HG03378 (cell line): ENCODE data around the gene SCN4A.

Source experiments
- ATAC-seq: cut with Tn5 transposase; IDR thresholded peaks from one replicate; pipeline ENCODE4 v1.9.1; 2021; ENCODE audit warnings: mild to moderate bottlenecking, moderate library complexity; ENCODE audit not compliant: unreplicated experiment

SCN4A gene

DNA sequence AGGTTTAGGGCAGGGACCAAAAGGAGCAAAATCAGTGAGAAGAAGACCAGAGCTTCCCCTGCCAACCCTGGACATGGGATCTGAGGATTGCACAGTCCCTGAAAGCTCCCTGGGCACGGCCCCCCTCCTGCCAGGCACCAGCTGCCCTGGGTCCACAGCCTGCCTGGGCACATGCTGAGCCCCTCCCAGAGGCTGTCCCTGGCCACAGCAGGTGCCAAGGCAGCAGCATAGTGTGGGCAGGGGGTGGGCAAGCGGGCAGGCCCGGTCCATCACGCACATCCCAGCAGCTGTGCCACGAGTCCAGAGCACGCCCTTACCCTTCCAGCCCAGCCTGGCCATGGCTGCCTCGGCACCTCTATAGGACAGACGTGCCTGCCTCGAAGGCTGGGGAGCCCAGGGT lies 12.7 kb downstream of the SCN4A start:
- ATAC-seq = no peak

- no peak for ATAC-seq
These were observed 16.3 kb downstream of the SCN4A start for GRCh38 chr17:63956296-63956920.

- no peak for ATAC-seq
These were observed 16.9 kb downstream of the SCN4A start for GRCh38 chr17:63955791-63956190.

DNA sequence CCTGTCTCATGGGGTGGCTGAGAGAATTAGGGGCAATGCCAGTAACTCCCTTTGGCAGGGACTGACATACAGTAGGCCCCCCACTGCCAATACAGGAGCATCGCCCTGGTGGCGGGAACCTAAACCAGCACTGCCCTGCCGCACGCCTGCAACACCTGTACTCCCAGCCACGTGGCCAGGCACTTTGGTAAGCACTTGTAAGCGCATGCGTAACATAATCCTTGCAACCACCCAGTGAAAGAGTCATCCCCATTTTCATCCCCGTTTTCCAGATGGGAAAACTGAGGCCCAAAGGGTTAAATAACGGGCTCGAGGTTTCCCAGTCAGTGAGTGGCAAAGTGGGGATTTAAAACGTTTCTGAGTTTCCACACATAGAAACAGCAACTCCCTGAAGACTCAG lies 17.5 kb downstream of the SCN4A start:
- ATAC-seq = no peak

DNA sequence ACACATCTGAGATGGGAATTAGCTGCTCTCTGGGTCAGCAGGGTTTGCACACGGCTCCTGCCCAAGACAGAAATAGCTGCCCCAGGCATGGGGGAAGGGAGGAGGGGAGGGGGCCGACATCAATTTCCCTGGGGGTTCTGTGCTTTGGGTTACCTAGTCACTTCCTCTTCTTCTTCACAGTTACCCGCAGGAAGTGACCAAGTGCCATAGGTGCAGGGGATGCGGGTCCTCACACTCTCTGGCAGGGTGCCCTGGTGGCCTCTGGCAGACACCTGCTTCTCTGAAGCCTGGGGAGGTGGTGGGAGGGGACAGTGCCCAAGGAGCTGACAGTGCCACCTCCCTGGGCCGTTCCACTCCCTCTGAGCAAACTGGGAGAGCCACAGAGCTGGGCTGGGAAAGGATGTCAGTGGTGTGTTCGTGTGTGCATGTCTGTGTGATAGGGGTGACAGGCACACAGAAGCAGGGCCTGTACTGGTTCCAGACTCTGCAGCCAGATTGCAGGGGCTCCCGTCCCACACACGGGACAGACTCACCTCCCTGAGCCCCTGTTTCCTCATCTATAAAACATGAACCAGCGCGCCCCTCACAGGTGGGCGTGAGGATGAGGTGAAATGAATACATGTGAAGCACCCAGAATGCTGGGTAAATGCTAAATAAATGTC lies 18.2 kb downstream of the SCN4A start:
- ATAC-seq = no peak

DNA sequence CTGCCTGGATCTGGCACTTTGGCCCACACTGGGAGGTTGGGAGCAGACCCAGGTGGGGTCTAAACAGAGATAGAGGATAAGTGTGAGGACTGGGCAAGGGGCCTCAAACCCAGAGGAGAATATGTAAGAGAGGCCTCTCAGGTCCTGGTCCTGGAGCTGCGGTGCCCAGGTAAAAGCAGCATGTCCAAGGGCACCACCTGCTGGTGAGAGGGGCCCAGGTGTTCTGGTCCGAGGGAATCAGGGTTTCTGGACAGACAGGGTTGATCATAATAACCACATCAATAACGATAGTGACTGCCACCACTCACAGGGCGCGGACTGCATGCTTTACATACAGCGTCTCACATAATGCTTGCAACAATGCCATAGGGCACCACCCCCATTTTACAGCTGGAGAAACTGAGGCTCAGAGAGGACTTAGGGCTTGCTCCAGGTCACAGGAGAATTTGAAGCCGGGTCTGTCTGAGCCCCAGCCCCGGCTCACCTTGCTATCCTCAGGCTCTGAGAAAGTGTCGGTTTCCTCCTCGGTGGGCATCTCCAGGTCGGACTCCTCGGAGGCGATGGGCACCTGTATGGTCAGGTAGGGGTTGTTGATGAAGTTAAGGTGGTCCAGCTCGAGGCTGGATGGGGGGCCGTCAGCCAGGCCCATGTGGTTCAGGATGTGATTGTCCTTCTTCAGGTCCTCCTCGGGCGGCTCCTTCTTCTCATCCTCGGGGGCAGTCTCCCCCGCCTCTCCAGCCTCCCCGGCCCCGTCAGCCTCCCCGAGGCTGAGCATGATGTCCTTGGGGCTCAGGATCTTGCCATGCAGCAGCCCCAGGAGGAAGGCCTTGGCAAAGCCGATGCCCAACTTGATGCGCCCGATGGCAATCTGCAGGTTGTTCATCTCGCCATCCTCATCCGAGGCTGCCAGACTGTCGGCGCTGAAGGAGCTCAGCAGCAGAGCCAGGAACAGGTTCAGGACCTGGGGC lies 21.5 kb downstream of the SCN4A start:
- ATAC-seq = no peak

DNA sequence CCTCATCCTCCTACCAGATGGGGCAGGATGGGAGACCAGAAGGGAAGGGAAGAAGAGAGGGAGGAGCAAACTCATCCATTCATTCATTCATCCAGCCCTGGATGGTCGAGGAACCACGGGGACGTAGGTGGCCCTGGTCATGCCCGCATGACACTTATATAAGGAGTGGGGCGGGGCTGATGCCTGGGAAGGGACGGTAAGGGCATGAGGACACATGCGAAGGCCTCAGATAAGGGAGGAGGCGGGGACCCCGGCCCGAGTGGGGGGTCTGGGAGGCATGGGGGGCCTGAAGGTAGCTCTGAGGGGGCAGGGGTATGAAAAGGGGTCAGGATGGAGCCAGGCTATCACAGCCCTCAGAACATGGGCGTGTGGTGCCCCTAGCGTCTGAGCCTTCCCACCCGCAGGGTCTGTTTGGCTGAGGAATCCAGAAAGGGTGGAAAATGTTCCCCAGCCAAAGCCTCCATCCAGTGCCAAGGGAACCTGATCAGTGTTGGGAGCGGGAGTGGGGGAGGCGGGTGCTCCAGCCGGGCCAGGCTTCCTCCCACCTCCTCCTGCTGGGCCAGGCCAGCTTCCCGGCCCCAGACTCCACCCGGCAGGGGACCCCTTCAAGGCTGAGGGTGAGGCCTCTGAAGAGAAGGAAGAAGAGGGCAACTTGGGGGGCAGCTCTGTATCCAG lies 23.0 kb downstream of the SCN4A start:
- ATAC-seq = no peak

DNA sequence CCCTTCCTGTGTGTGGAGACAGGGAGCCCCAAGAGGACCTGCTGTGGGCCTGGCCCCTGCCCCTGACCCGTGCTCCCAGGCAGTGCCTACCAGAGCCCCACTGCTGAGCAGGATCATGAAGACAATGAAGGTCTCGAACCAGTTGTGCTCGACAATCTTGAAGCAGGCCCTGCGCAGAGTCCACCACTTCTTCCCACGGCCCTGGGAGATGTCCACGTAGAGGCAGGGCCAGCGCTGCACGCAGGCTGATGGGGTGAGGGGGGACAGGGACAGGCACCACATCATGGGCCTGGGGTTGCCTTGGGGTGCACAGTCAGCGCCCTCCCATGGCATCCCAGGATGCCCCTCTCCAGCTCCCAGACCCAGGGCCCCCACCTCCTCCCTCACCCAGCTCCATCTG lies 24.2 kb downstream of the SCN4A start:
- no peak for ATAC-seq

DNA sequence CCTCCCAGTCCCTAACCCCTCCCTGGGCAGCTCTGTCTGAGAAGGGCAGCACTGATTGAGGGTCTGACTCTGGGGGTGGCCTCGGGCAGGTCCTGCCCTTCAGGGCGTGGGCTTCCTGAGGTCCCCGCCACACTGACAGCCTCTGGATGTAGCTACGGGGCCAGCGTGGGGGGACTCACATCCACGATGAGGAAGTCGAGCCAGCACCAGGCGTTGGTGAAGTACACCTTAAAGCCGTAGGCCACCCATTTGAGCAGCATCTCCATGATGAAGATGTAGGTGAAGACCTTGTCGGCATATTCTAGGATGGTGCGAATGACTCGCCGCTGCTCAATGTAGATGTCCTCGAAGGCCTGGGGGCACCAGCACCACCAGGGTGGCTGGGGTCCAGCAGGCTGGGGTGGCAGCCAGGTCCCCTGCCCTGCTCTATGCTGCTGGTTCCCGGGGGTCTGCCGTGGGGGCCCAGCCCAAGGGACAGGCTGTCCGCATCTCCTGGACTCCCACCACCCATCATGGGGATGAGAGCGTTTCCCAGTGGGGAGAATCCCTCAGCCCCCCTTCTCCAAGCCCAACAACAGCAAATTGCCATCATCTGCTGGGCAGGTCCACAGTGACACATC lies 24.9 kb downstream of the SCN4A start:
- ATAC-seq = no peak

- peak; percentile 47 for ATAC-seq
These were observed 26.0 kb downstream of the SCN4A start for GRCh38 chr17:63946440-63947363.

DNA sequence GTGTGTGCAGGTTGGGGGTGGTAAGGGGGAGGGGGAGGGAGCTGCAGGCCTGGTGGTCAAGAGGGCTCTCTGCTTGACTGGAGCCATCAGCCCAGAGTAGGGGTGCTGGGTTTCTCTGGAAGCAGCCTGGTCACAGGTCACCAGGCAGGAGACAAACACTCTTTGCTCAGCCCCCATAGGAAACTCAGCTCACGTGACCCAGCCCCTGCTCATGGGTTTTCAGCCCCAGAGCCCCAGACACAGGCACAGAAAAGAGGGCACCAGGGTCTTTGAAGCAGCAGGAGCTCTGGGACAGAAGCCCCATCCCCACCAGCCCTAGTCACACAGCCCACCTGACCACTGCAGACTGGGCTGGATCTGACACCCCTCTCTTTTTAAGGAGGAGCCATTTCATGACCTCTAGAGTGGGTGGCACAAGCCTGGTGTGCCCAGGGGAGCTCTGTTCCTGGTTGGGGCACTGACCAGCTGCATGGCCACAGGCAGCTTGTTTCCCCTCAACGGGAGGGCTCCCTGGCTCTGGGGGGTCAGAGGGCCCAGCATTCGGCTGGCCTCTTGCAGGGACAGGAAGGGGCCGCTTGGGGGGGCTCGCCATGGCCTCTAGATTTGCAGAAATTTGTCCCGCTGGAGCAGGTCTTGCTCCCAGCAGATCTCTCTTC lies 26.8 kb downstream of the SCN4A start:
- no peak for ATAC-seq

- ATAC-seq = no peak
These were observed 27.8 kb downstream of the SCN4A start for GRCh38 chr17:63944736-63945499.

- ATAC-seq = no peak
These were observed 29.0 kb downstream of the SCN4A start for GRCh38 chr17:63943745-63944144.

DNA sequence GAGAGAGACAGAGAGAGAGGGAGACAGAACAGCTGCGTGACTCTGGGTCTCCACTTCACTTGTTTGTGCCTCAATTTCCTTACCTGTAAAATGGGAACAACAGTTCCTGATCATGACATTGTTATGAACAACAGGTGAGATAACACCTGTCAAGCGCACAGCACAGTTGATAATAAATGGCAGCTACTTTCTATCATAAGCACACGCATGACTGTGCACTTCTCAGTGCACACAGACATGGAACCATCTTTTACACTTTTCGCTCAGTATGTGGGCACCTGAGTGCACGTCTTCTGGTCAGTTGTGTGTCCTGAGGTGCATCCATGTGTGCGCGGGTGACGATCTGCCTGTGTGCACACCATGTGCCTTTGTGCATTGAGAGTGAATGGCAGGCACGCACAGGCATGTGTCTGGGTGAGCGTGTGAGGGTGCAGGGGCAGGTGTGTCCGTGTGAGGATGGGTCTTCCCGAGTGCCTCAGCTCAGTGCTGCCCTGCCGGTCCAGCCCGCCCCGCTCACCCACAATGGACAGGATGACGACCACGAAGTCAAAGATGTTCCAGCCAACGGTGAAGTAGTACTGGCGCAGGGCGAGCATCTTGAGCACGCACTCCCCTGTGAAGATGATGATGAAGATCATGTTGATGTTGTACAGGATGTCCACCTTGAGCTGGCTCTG lies 30.3 kb downstream of the SCN4A start:
- ATAC-seq = no peak

GRCh38 chr17:63941751-63942150 lies 31.0 kb downstream of the SCN4A start:
- no peak for ATAC-seq

- ATAC-seq = no peak
These were observed 31.6 kb downstream of the SCN4A start for GRCh38 chr17:63941162-63941561.

- ATAC-seq = no peak
These were observed 32.1 kb downstream of the SCN4A start for GRCh38 chr17:63940584-63940983.

DNA sequence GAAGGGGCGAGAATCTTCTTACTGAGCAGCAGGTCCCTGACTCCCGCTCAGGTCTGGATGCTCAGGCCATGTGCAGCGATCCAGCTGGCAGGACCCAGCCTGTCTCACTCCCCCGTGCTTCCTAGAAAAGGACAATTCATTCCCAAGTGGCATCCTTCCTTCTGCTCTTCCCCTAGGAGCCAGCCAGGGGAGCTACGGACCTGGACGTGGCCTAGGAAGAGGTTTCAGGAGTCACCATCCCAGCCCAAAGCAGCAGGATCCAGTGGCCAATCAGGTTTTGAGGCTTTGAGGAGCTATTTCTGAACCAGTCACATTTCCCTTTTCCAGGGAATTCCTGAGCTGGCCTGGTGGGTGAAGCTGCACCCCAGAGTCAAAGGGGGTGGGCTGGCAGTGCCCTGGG lies 32.8 kb downstream of the SCN4A start:
- no peak for ATAC-seq
